T1000 (cell line): Measurements from ENCODE around the gene EEF1A2.
"Not testable (repeated sequence)": the region's sequence is repeated elsewhere in the genome, so short reads cannot be mapped to it uniquely, and the experiment has no call there.

Experiments used
- DNase-seq: peaks from one replicate; lab custom pipeline; 2025; ENCODE audit warnings: mixed read lengths; lab: John Stamatoyannopoulos, UW

EEF1A2 gene

DNA sequence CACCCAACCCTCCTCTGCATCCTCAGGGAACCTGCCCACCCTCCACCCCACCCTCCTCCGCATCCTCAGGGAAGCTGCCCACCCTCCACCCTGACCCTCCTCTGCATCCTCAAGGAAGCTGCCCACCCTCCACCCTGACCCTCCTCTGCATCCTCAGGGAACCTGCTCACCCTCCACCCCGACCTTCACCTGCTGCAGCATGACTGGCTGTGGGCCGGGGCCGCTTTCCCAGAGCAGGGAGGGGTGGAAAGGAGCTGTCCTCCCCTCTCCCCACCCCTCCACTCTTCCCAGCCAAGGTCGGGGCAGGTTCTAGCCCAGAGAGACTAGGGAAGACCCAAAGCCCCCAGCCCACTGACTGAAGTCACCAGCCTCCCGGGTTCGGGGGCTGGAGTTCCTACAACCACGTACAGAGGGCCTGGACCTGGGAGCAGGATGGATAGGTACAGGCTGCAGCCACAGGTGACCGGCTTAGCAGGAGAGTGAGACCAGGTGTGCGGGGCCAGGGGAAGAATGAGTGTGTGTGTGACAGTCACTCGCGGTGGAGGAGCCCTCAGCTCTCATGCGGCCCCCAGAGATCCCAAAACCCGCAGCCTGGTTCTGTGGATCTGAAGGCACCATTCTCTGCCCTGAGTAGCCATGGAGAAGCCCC, 11.6 kb downstream of the EEF1A2 start:
- no peak for DNase-seq

DNA sequence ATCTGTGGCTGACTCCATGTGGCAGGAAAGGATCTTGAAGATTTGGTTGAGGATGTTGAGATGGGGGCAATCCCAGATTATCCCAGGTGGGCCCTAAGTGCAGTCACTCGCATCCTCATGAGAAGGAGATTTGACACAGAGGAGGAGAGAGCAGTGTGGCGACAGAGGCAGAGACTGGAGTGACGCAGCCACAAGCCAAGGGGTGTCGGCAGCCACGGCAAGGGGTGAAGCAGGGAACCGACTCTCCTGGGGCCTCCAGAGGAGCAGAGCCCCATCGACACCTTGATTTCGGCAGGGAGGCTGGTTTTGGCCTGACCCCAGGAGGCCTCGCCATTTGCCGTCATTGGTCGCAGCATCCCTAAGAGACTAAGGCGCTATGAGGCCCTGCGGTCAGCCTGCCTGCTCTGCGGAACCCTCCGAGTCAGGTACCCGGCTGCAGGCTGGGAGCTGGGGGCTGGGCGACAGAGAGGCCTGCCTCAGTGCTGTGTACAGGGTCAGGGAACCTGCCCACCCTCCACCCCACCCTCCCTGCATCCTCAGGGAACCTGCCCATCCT, 12.5 kb downstream of the EEF1A2 start:
- no peak for DNase-seq

DNA sequence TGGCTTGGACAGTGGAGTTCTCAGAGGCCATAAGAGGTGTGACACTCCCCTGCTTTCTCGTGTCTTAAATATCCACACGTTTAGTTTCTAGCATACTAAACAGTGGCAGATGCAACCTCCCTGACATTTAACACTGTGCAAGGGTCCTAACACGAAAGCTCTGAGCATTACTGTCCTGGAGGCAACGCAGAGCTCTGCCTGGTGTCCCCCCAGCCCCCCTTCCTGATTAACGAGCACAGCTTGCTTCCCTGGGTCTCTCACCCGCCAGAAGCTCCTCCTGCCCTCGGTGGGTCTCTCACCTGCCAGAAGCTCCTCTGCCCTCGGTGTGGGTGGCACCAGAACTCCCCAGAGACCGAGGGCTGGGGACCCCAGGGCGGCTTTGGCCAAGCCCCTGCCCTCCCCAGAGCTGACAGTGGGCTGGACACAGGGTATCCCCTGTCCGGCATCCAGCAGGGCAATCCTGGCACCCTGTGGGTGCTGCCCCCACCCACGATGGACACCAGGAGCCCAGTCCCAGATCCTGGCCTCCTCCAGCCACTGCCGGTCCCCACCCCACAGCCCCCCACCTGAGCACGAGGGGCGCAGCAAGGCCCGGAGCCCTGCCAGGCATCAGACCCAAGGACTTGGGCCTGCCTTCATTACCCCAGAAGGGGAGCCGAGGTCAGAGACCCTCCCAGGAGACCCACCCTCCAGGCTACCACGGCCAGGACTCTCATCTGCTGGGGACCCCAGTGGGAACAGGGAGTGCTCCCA, 14.1 kb downstream of the EEF1A2 start:
- no peak for DNase-seq

DNA sequence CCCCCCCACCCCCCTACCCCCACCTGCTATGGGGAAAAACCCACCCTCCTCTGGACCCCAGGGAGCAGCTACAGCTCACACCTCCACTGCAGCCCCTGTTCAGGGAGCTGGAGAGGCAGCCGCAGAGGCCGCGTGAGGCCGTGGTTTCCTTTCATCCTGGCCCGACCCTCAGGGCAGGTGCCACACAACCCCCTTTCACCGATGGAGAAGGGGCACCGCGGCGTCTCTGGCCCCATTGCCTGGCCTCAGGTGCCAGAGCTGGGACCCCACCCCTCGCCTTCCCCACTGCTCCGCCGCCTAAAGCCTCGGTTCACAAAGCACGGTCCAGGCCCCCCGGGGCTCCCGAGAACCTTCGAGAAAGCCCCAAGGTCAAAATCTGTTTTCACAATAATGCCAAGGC, 14.6 kb downstream of the EEF1A2 start:
- no peak for DNase-seq

DNA sequence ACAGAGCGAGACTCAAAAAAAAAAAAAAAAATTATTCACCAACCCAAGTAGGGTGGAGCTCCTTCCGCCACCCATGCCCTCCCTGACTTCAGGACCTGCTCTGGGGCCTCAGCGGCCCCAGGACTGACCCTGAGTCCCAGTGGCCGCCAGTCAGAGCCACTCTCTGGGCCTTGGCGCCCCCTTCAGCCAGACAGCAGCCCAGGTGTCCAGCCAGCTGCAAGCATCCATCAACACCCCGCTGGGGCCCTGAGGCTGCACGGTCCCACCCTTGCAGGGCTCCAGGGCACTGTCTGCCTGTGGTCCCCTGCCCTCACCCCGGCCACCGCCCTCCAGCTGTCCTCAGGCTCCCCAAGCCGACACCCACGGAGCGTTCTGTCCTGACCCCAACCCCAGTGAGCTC, 15.0 kb downstream of the EEF1A2 start:
- no peak for DNase-seq

DNA sequence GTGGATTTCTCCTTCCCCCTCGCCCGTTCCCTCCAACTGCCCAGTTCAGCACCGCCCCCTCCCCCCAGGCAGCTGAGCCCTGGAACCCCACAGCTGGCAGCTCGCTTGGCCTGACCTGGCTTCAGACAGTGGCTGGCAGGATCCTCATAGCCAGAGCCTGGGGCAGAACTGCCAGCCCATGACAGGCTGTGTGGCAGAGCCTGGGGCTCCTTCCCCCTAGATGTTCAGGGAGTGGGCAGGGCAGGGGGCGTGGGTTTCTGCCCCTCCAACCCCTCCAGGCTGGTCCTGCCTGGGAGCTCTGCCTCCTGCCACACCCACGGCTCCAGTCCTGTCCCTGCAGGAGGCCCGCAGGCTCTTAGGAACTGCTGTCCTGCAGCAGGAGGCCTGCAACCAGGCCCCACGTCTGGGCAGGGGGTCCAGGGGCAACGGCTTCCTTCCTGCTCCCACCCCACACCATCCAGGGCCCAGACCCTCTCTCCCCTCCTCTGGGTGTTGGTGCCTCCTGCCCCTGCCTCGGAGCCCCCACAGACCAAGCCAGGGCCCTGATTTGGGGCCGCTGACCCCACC, 16.8 kb downstream of the EEF1A2 start:
- DNase-seq = no peak

DNA sequence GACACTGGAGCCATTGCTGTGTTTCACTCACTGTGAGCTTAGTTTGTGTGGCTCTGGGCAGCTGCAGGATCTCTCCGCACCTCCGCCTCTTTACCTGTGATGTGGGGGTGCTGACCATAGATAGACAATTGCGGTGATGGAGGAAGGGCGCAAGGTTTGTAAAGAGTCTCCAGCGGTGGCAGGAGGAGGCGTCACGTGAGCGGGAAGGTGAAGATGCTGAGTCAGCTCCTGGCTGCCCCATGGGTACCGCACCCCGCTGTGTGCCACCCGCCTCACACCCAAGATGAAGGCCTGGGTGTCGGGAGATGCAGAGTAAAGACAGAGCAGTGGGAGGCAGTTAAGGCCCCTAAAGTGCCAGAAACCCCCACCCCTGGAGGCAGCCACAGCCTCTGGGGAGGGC, 17.4 kb downstream of the EEF1A2 start:
- DNase-seq = no peak

DNA sequence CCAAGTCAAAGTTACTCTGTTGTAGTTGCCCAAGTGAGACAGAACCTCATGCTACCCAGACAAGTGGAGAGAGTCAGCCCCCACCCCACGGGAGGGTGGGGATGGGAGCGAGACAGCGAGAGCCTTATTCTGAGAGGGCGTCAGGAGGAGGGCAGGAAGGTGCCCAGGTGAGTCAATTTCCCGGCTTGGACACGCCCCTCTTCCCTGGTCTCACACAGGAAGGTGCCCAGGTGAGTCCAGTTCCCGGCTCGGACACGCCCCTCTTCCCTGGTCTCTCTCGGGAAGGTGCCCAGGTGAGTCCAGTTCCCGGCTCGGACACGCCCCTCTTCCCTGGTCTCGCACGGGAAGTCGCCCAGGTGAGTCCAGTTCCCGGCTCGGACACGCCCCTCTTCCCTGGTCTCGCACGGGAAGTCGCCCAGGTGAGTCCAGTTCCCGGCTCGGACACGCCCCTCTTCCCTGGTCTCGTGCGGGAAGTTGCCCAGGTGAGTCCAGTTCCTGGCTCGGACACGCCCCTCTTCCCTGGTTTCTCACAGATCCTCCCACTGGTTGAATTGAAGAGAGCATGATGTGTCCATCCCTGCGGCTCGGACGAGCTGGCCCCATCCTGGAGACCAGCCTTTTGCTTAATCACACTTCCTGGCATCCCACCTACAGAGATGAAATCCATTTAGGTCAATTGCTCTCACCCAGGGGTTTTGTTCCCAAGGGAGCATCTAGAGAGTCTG, 19.0 kb downstream of the EEF1A2 start:
- not testable (repeated sequence) for DNase-seq

DNA sequence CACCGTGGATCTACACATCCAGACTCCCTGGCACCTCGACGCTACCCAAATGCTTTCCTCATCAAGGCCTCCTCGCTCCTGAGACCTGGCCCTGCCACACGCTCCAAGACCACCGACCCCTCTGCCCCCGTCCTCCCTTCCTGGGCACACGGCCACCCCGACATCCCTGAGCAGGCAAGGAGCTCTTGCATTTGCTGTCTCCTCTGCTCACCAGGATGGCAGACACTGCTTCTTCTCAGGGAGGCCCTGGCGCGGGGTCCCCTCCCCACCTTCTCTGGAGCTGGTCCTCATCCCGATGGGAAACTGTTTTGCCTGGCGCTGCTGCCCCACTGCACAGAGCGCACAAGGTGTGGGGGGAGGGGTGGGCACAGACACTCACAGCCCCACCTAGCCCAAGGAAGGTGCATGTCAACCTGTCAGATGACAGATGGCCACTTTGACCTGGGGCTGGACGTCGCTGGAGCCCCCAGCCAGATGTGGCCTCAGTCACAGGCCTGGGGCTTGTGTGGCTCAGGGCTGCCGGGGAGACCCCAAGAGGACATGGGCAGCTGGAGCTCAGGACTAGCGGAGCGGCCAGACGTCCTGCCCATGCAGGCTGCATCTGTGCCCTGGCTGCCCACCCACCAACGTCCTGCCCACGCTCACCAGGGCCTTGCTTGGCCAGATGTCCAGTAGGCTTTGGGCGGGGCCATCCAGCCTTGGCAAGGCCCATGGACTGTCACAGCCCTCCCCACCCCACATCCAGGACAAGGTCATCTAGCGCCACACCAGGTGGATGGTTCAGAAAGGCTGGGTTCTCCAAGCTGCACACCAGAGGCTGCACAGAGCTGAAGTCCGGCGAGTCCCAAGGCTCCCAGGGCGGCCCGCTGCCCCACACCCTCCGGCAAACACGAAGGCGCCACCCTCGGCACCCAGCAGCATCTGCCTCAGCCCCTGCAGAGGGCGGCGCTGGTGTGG, 20.3 kb downstream of the EEF1A2 start:
- no peak for DNase-seq

DNA sequence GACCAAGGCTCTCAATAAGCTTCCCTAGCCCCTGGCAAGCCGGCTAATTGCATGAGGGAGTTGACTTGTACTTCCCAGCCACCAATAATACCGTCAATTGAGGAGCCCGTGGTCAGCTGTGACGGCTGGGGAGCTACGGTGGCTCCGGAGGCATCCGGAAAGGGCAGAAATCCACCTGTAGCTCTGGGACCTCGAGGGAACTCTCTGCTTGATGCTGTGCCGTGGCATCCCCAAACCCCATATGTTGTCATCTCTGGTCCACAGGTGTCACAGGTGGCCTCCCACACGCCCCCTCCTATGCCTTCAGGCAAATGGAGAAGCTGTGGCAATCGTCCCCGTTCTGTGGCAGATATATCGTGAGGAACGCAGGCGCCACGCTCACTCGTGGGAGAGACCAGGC, 20.9 kb downstream of the EEF1A2 start:
- DNase-seq = no peak

DNA sequence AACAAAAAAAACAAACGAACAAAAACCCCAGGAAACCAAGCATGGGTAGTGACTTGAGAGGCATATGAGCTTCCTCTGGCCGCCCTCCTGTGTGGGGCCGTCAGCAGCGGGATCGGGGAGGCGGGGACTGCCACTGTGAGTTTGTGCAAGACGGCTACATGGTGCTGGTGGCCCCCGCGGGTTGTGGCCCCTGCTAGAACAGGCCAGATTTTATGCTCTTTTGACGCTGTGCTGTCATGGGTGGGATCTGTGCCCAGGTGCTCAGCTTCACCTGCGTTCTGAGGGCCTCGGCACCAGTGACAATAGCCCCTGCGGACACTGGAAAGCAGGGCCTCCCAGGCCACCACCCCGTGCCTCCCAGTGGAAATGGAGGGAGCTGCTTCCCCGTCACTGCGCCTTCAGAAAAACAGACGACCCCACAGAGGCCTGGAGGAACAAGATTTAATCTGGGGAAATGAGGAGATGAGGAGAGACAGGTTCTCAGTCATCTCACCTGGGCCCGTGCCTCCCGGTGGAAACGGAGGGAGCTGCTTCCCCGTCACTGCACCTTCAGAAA, 21.7 kb downstream of the EEF1A2 start:
- no peak for DNase-seq

DNA sequence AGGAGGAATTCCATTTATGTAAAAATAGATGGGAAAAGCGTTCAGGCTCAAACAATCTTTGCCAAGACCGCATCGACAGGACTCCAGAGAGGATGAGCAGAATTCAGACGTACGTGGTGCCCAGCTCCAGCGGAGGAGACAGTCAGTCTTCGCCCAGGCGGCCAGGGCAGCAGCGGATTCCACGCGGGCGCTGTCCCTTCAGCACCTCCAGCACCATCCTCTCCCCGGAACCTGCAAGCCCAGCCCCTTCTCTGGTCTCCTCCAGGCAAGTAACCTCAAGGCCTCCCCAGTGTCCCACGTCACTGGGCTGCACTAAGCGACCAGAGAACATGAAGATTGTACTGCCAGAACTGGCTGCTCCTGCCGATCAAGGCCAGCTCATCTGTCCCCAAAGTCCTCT, 23.7 kb downstream of the EEF1A2 start:
- DNase-seq = no peak

DNA sequence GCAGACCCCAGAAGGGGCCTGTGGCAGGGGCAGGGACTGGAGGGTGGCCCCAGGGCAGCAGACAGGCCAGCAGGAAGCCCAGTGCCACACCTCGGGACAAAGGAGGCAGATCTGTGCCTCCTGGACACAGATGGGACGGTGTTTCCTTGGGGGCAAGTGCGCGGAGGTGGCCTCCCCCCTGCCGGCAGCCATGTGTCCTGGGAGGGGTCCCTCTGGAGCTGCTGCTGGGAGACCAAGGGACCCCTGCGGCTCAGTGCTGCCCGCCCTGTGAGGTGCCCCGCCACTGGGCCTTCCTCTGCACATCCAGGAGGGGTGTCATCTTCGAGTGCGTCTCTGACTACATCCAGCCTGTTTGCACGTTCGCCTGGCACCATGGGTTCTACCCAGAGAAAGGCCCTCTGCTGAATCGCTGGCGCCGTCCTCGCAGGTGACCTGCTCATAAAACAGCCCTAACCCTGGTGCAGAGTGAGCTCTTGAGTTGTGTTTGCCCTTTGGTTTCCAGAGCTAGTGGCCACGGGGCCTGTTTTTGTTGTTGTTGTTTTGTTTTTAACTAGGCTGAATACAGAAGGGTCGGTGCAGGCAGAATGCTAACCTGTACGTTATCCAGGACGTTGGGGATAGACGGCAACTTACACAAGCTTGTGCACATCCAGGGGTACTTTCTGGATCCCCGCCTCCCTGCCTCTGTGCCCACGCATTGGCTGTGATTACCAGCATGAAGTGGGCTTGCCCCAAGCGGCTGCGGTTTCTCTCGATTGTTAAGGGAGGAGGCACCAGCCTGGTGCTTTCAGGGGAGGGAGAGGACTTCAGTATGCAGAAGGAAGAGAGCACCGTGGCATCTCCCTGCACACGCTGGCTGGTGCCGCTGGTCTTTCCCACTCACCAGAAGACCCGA, 25.1 kb downstream of the EEF1A2 start:
- DNase-seq = no peak

DNA sequence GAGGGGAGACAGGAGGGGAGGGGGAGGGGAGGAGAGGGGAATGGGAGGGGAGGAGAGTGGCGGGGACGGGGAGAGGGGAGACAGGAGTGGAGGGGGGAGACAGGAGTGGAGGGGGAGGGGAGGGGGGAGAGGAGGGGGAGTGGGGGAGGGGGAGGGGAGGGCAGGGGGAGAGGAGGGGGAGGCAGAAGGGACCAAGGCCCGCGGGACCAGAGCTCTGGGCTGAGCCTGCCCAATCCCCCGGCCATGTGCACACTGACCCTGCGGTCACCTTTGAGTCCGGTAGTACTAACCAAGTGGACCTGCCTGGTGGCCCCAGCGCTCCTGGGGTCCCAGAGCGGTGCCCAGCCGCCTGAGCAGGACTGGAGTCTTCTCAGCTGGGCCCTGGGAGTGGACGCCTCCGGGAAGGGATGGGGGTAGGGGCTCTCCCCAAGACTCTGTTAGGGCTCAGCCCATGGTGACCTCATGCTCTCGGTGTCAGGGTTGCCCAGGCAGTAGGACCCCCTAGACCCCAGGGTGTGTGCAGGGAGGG, 26.0 kb downstream of the EEF1A2 start:
- DNase-seq = no peak

DNA sequence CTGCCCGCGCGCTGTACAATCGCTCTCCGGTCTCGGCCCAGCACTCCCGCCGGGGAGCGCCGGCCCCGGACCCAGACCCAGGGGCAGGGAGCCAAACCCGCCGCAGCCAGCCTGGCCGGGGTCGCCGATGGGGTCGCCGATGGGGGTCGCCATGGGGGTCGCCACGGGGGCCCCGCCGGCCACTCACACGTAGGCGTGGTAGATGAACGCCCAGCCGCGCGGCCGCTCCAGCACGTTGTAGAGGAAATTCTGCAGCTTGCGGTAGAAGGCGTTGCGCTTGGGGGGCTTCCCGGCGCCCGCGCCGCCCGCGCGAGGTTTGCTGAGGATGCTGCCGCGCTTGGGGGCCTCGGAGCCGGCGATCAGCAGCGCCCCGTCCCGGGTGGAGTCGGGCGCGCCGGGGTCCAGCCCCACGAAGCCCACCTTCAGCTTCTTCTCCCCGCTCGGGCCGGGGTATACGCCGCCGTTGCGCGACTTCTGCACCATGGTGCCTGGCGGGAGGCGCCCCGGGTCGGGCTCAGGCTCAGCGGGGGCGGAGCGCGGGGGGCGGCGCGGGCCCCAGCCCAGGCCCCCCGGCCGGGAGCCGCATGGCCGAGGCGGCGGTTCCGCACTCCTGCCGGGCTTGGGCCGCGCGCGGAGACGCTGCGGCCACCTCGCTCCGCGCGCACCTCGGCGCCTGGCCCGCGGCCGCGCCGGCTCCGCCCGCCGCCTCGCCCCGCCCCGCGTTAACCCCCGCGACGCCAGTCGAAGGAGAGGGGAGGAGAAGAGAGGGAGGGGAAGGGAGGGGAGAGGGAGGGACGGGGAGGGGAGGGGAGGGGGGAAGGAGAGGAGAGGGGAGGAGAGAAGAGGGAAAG, 26.7 kb downstream of the EEF1A2 start, which contains the start of gene KCNQ2:
Gene KCNQ2 (minus strand): TSS at position 675 of the 851 bp plus-strand sequence. CDS start 192 bp downstream, at position 483.
- DNase-seq = no peak

DNA sequence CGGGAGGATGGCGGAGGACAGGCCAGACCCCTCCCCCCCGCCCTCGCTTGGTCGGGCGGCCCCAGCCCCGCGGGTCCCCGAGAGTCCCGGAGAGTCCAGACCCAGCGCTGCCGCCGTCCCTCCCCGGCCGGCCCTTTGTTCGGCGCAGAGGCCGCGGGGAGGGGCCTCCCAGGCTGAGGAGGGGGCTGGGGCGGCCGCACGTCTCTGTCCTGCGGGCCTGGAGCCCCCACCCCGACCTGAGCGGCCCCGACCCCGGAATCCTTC, 27.2 kb downstream of the EEF1A2 start:
- DNase-seq = no peak

DNA sequence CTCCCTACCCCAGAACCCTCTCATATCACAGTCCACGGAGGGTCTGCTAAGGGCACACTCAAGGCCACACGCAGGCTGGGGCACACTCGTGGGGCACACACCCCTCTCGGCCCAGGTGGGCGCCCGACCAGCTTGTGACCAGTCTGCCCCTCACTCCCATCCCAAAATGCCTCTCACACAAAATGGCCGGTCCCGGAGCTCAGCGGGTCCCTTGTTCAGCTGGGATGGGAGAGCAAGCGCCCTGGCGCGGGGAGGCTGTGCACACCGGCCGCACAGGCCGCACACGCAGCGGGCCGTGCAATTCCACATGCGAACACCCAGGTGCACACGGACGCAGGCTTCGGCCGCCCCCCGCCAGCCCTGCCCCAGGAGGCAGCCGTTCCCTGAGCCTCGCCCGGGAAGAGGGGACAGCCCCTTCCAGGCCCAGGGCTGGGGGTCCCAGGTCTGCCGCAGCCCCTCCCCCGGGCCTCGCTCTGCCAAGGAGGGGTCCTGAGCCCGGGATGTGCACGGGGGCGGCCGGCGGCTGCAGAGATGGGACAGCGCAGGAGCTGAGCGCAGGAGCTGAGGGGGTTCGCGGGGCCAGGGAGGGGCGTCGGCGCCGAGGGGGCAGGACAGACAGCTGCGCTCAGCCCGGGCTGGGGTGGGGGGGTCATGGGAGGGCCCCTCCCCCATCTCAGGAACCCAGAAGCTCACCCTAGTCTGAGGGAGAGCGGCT, 27.7 kb downstream of the EEF1A2 start:
- no peak for DNase-seq

DNA sequence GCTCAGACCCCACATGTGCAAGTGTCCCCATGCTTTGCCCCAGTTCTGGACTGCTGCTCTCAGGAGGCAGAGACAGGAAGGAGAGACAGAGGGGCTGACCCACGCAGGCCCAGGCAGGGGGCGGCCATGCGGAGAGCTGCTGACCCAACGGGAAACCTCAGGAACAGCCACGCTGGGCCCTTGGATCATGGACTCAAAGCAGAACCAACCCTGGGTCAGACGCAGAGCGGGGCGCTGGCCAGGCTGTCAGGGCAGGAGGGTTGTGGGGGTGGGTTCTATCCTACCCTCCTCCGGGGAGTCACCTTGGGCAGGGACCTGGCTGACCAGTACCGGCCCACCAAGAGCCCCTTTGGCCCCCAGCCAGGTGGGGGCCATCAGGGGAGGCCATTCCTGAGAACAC, 28.5 kb downstream of the EEF1A2 start:
- DNase-seq = no peak
